ENCODE data around the gene LRFN2. TPM values are rescaled to one million over a fixed set of nuclear protein-coding genes. Genes with fewer than 3 reads are reported as not detected.
A peak's percentile ranks its signal among the peaks of the same experiment; 100 is the strongest.

Gene LRFN2
- total RNA-seq, 4 donors from 2014 or later, result 0.83 TPM; not detected in 3

DNA sequence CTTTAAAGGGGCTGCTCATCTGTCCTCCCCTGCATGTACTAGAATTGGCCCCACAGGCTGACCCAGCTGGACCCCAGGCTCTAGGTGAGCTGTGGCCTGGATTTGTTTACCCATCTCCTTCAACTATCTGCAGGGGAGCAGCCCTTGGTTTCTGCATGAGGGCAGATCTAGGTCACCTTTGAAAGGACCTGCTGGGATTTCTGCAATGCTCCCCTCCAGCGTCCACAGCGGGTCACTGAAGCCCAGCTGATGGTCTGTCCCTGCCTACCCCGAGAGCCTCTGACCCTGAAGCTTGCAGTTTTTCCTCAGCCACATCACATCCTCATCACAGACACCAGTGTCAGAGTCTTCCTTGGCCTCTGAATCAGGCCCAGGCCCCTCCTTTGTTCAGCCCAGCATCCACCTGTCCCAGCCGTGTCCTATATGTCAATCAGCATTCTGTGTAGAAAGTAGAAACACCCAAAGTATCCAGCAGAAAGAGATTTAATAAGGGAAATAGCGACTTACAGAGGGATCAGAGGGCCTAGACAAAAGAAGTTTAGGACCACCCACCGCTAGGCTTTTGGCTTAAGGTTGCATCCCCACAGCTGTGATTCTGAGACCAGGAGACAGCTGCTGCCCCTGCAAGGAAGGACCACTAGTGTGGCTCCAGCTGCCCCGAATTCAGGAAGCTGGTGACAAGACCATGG is 243.1 kb downstream of the LRFN2 start:
- no peak overlapping the region for H3K4me3 ChIP-seq
- H3K9me3 ChIP-seq, result no peaks in the 10 kb centered on the region
- H3K4me1 ChIP-seq, result no peaks in the 10 kb centered on the region
- TF ChIP-seq CTCF (IDR thresholded peaks at IDR 0.05) (no peak), POLR2A (IDR thresholded peaks at IDR 0.05) (no peak)
- no peaks in the 10 kb centered on the region for H3K27me3 ChIP-seq
- no peak overlapping the region for H3K27ac ChIP-seq
- DNase-seq, result peak in 1 of 3 donors; percentile 17
- H3K36me3 ChIP-seq, result no peaks in the 10 kb centered on the region

DNA sequence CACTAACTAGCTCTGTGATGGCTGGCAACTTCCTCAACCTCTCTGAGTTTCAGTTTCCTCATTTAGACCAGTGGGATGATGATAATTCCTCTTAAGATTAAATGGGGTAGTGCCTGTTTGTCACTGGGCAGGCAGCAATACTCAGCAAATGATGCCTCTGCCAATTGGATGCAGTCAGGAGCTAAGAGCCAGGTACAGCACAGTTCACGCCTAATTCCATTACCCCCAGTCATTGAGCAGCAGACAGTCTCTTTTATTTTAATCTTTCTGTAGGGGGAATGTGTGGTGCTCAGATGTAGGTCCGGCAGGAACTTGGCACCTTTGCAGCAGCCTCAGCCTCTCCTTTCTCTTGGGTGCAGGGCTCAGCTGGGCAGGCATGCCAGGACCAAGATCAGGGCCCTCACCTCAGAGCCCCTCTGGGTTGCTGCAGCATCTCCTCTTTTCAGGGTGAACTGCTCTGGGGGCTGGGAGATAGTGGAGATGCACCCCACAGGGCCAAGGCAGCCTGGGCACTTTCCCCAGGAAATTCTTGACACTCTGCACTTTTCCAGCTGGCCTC is 243.8 kb downstream of the LRFN2 start:
- H3K4me1 ChIP-seq, result no peaks in the 10 kb centered on the region
- DNase-seq, result peak in 1 of 3 donors; percentile 19
- no peak overlapping the region for H3K4me3 ChIP-seq
- no peak overlapping the region for H3K27ac ChIP-seq
- H3K36me3 ChIP-seq, result no peaks in the 10 kb centered on the region
- TF ChIP-seq CTCF (IDR thresholded peaks at IDR 0.05), result no peak
- no peaks in the 10 kb centered on the region for H3K27me3 ChIP-seq
- no peaks in the 10 kb centered on the region for H3K9me3 ChIP-seq

- TF ChIP-seq CTCF (IDR thresholded peaks at IDR 0.05), result no peak
- no peak for TF ChIP-seq POLR2A (IDR thresholded peaks at IDR 0.05)
- Histone ChIP-seq H3K27ac (no peak overlapping the region), H3K9me3 (no peaks in the 10 kb centered on the region), H3K36me3 (no peaks in the 10 kb centered on the region), H3K4me3 (no peak overlapping the region), H3K4me1 (no peaks in the 10 kb centered on the region), H3K27me3 (no peaks in the 10 kb centered on the region)
- peak in 1 of 3 donors; percentile 36 for DNase-seq
Measured at GRCh38 chr6:40342723-40343122, 244.4 kb downstream of the LRFN2 start.

- H3K9me3 ChIP-seq, result no peaks in the 10 kb centered on the region
- H3K4me1 ChIP-seq, result no peaks in the 10 kb centered on the region
- no peaks in the 10 kb centered on the region for H3K27me3 ChIP-seq
- H3K27ac ChIP-seq, result no peak overlapping the region
- no peak for TF ChIP-seq CTCF (IDR thresholded peaks at IDR 0.05)
- TF ChIP-seq POLR2A (IDR thresholded peaks at IDR 0.05), result no peak
- no peak overlapping the region for H3K4me3 ChIP-seq
- no peak for DNase-seq
- no peaks in the 10 kb centered on the region for H3K36me3 ChIP-seq
Measured at GRCh38 chr6:40341726-40342125, 245.4 kb downstream of the LRFN2 start.

Small RNA genes within 50 kb of the gene (small RNA-seq; reads per million reads assigned to genes)
- gene RNU6-250P, result 0 reads per million in 2 donors
